ENCODE measurements around the gene KCNQ5. TPM values are rescaled to one million over a fixed set of nuclear protein-coding genes. Genes with fewer than 3 reads are reported as not detected.

The KCNQ5 gene
- total RNA-seq, 6 experiments from 2014 or later: 16.3 to 35.5 (median 20.2) TPM

- no peak for TF ChIP-seq CTCF (IDR thresholded peaks at IDR 0.05)
- no peak for DNase-seq
- peak overlapping the region; percentile 21; the same call in 1 of the 2 replicates for H3K27ac Mint-ChIP-seq
- no peaks in the 10 kb centered on the region for H3K27me3 Mint-ChIP-seq (ENCODE audit: insufficient read depth)
- no peaks in the 10 kb centered on the region for H3K9me3 Mint-ChIP-seq
- H3K4me3 Mint-ChIP-seq: no peak overlapping the region
- H3K36me3 Mint-ChIP-seq (ENCODE audit: low read depth): no peaks in the 10 kb centered on the region
- H3K4me1 Mint-ChIP-seq (ENCODE audit: low read depth): peaks cover 70% of the 10 kb centered on the region
Measured at GRCh38 chr6:73030791-73031782, 409.2 kb downstream of the KCNQ5 start.

- H3K27me3 Mint-ChIP-seq (ENCODE audit: insufficient read depth): no peaks in the 10 kb centered on the region
- DNase-seq: peak; percentile 50
- no peak for TF ChIP-seq CTCF (IDR thresholded peaks at IDR 0.05)
- no peaks in the 10 kb centered on the region for H3K9me3 Mint-ChIP-seq
- H3K4me3 Mint-ChIP-seq: peak overlapping the region; percentile 59; the same call in 1 of the 2 replicates
- H3K4me1 Mint-ChIP-seq (ENCODE audit: low read depth): peaks cover 73% of the 10 kb centered on the region
- H3K27ac Mint-ChIP-seq: peak overlapping the region; percentile 82
- H3K36me3 Mint-ChIP-seq (ENCODE audit: low read depth): peaks cover 6% of the 10 kb centered on the region
Measured at GRCh38 chr6:73032586-73032985, 410.7 kb downstream of the KCNQ5 start.

GRCh38 chr6:73036689-73037088, 414.8 kb downstream of the KCNQ5 start:
- no peak for DNase-seq
- H3K27ac Mint-ChIP-seq: no peak overlapping the region
- H3K9me3 Mint-ChIP-seq: peaks cover 16% of the 10 kb centered on the region
- H3K36me3 Mint-ChIP-seq (ENCODE audit: low read depth): peaks cover 33% of the 10 kb centered on the region
- TF ChIP-seq CTCF (IDR thresholded peaks at IDR 0.05): no peak
- peaks cover 44% of the 10 kb centered on the region for H3K4me1 Mint-ChIP-seq (ENCODE audit: low read depth)
- no peaks in the 10 kb centered on the region for H3K27me3 Mint-ChIP-seq (ENCODE audit: insufficient read depth)
- no peak overlapping the region for H3K4me3 Mint-ChIP-seq

GRCh38 chr6:73041051-73041450, 419.2 kb downstream of the KCNQ5 start:
- peaks cover 16% of the 10 kb centered on the region for H3K9me3 Mint-ChIP-seq
- peaks cover 62% of the 10 kb centered on the region for H3K36me3 Mint-ChIP-seq (ENCODE audit: low read depth)
- H3K27me3 Mint-ChIP-seq (ENCODE audit: insufficient read depth): no peaks in the 10 kb centered on the region
- H3K4me3 Mint-ChIP-seq: no peak overlapping the region
- no peak for DNase-seq
- peaks cover 40% of the 10 kb centered on the region for H3K4me1 Mint-ChIP-seq (ENCODE audit: low read depth)
- H3K27ac Mint-ChIP-seq: no peak overlapping the region
- TF ChIP-seq CTCF (IDR thresholded peaks at IDR 0.05): no peak

- H3K9me3 Mint-ChIP-seq: peaks cover 16% of the 10 kb centered on the region
- no peak overlapping the region for H3K4me3 Mint-ChIP-seq
- no peaks in the 10 kb centered on the region for H3K27me3 Mint-ChIP-seq (ENCODE audit: insufficient read depth)
- H3K4me1 Mint-ChIP-seq (ENCODE audit: low read depth): peaks cover 31% of the 10 kb centered on the region
- no peak for TF ChIP-seq CTCF (IDR thresholded peaks at IDR 0.05)
- no peak overlapping the region for H3K27ac Mint-ChIP-seq
- DNase-seq: no peak
- H3K36me3 Mint-ChIP-seq (ENCODE audit: low read depth): peaks cover 56% of the 10 kb centered on the region
Measured at GRCh38 chr6:73042892-73043291, 421.0 kb downstream of the KCNQ5 start.

All from HFFc6 (cell line).